HEK293T (cell line): Measurements from ENCODE around the gene SPATA32.

Source experiments
- BHLHE40 ChIP-seq: fragments of 450-650 bp; IDR thresholded peaks from 2 replicates; pipeline ENCODE4 v1.6.1; 2016; ENCODE audit warnings: mild to moderate bottlenecking, moderate library complexity, borderline replicate concordance
- FOXK2 ChIP-seq: fragments of 450-650 bp; IDR thresholded peaks from 2 replicates; pipeline ENCODE4 v1.6.1; 2016; ENCODE audit warnings: mild to moderate bottlenecking
- FOXM1 ChIP-seq: fragments of 450-650 bp; IDR thresholded peaks from 2 replicates; pipeline ENCODE4 v1.6.1; 2017; ENCODE audit warnings: mild to moderate bottlenecking, borderline replicate concordance
- HDGF ChIP-seq: fragments of 450-650 bp; IDR thresholded peaks from 2 replicates; pipeline ENCODE4 v1.6.1; 2017; ENCODE audit warnings: antibody characterized with exemption, borderline replicate concordance
- PKNOX1 ChIP-seq: fragments of 450-650 bp; IDR thresholded peaks from 2 replicates; pipeline ENCODE4 v1.6.1; 2016
- SUZ12 ChIP-seq: fragments of 450-650 bp; IDR thresholded peaks from 2 replicates; pipeline ENCODE4 v1.6.1; 2016; ENCODE audit warnings: mild to moderate bottlenecking

GRCh38 chr17:45248132-45248957, 13.5 kb downstream of the SPATA32 start:
- TF ChIP-seq SUZ12 (no peak), PKNOX1 (no peak), FOXK2 (no peak), FOXM1 (no peak), HDGF (no peak), BHLHE40 (no peak)
